C4-2B (cell line): ENCODE measurements around the gene TMEM147.

Experiments used
- CTCF ChIP-seq: fragments of 450-650 bp; conservative IDR thresholded peaks from 2 replicates; pipeline ENCODE4 v1.5.1; 2017; ENCODE audit warnings: mild to moderate bottlenecking
- ZFX ChIP-seq: fragments of 450-650 bp; IDR thresholded peaks from 2 replicates; pipeline ENCODE4 v1.6.1; 2017

GRCh38 chr19:35531291-35531690 is 14.1 kb upstream of the TMEM147 start:
- TF ChIP-seq CTCF = no peak
- no peak for TF ChIP-seq ZFX
